Measurements from ENCODE around the gene PPP1CA.
A peak's percentile ranks its signal among the peaks of the same experiment; 100 is the strongest.

PPP1CA gene

GRCh38 chr11:67353317-67354074 lies 48.2 kb downstream of the PPP1CA start, which contains the start of gene POLD4:
POLD4 (minus strand) TSS chr11:67353546; CDS start chr11:67353399, 147 bp downstream.
- Histone ChIP-seq H3K4me1 (ENCODE audit: control insufficient read depth in 1 of 2, insufficient read depth in 1 of 2, low read depth in 1 of 2, low read length in 1 of 2) (peaks cover 60 to 66% of the 10 kb centered on the region in 2 experiments), H3K4me3 (ENCODE audit: low read depth in 1 of 2, low read length in 1 of 2) (peak within 1 kb of the TSS; percentile 73 to 84), H3K9me3 (no peaks in the 10 kb centered on the region), H3K27ac (peak within 1 kb of the TSS; percentile 100), H3K27me3 (no peaks in the 10 kb centered on the region), H3K36me3 (peaks cover 11% of the 10 kb centered on the region)
- peak; percentile 52 for TF ChIP-seq CTCF (IDR thresholded peaks at IDR 0.05)

GRCh38 chr11:67352546-67353316 lies 48.9 kb downstream of the PPP1CA start:
- Histone ChIP-seq H3K4me3 (ENCODE audit: low read depth in 1 of 2, low read length in 1 of 2) (peak overlapping the region; percentile 73 to 84), H3K4me1 (ENCODE audit: control insufficient read depth in 1 of 2, insufficient read depth in 1 of 2, low read depth in 1 of 2, low read length in 1 of 2) (peaks cover 52 to 58% of the 10 kb centered on the region in 2 experiments), H3K9me3 (no peaks in the 10 kb centered on the region), H3K36me3 (peaks cover 11% of the 10 kb centered on the region), H3K27ac (peak overlapping the region; percentile 100), H3K27me3 (no peaks in the 10 kb centered on the region)
- TF ChIP-seq CTCF (IDR thresholded peaks at IDR 0.05) = no peak

GRCh38 chr11:67351275-67352005 lies 50.2 kb downstream of the PPP1CA start:
- Histone ChIP-seq H3K4me3 (ENCODE audit: low read depth in 1 of 2, low read length in 1 of 2) (peak overlapping the region; percentile 29 to 84), H3K27ac (peak overlapping the region; percentile 100), H3K4me1 (ENCODE audit: control insufficient read depth in 1 of 2, insufficient read depth in 1 of 2, low read depth in 1 of 2, low read length in 1 of 2) (peaks cover 40 to 45% of the 10 kb centered on the region in 2 experiments), H3K36me3 (peaks cover 11% of the 10 kb centered on the region), H3K9me3 (no peaks in the 10 kb centered on the region), H3K27me3 (no peaks in the 10 kb centered on the region)
- TF ChIP-seq CTCF (IDR thresholded peaks at IDR 0.05) = peak; percentile 92

GRCh38 chr11:67349928-67350465 lies 51.7 kb downstream of the PPP1CA start:
- Histone ChIP-seq H3K4me1 (ENCODE audit: control insufficient read depth in 1 of 2, insufficient read depth in 1 of 2, low read depth in 1 of 2, low read length in 1 of 2) (peaks cover 34 to 41% of the 10 kb centered on the region in 2 experiments), H3K4me3 (ENCODE audit: low read depth in 1 of 2, low read length in 1 of 2) (no peak overlapping the region), H3K36me3 (peaks cover 11% of the 10 kb centered on the region), H3K9me3 (no peaks in the 10 kb centered on the region), H3K27ac (peak overlapping the region; percentile 1), H3K27me3 (no peaks in the 10 kb centered on the region)
- TF ChIP-seq CTCF (IDR thresholded peaks at IDR 0.05) = no peak

- no peak for TF ChIP-seq CTCF (IDR thresholded peaks at IDR 0.05)
- peaks cover 29 to 36% of the 10 kb centered on the region in 2 experiments for H3K4me1 ChIP-seq (ENCODE audit: control insufficient read depth in 1 of 2, insufficient read depth in 1 of 2, low read depth in 1 of 2, low read length in 1 of 2)
- peaks cover 11% of the 10 kb centered on the region for H3K36me3 ChIP-seq
- H3K27me3 ChIP-seq = no peaks in the 10 kb centered on the region
- no peak overlapping the region for H3K4me3 ChIP-seq (ENCODE audit: low read depth in 1 of 2, low read length in 1 of 2)
- no peaks in the 10 kb centered on the region for H3K9me3 ChIP-seq
- peak overlapping the region; percentile 1 for H3K27ac ChIP-seq
Measured at GRCh38 chr11:67349457-67349856, 52.2 kb downstream of the PPP1CA start.
